HG02870 (cell line): ENCODE data around the gene PAXIP1.

Experiments
- ATAC-seq: cut with Tn5 transposase; IDR thresholded peaks from one replicate; pipeline ENCODE4 v1.9.1; 2021; ENCODE audit warnings: mild to moderate bottlenecking, moderate library complexity; ENCODE audit not compliant: unreplicated experiment

Gene PAXIP1

DNA sequence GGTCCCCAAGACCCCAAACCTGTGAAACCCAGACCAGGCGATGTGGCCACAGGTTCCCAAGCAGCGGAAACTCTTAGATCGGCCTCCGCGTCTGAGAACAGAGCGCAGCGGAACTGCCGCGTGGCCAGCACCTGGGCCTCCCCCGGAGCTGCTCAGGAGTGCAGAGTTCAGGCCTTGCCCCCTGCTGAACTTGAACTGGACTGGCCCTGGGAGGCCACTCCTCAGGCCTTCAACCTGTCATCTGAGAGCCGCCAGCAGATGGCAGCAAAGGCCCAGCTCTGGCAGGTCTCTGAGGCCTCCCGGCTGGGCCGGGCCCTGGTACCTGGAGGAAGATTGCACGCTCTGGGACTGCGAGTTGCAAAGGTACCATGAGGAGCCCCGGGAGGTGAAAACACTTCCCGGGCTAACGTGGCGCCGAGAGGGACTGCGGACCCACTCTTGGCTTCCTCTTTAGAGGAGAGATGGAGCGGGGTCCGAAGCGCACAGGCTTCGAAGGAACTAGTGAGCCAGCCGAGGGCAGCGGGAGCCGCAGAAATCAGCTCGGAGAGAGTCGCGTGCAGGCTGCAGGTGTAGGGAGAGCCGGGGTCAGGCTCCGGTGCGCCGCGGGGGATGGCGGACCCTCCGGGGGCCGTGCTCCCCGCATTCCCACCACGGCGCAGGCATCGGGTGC lies 89.2 kb downstream of the PAXIP1 start:
- peak; percentile 95 for ATAC-seq

DNA sequence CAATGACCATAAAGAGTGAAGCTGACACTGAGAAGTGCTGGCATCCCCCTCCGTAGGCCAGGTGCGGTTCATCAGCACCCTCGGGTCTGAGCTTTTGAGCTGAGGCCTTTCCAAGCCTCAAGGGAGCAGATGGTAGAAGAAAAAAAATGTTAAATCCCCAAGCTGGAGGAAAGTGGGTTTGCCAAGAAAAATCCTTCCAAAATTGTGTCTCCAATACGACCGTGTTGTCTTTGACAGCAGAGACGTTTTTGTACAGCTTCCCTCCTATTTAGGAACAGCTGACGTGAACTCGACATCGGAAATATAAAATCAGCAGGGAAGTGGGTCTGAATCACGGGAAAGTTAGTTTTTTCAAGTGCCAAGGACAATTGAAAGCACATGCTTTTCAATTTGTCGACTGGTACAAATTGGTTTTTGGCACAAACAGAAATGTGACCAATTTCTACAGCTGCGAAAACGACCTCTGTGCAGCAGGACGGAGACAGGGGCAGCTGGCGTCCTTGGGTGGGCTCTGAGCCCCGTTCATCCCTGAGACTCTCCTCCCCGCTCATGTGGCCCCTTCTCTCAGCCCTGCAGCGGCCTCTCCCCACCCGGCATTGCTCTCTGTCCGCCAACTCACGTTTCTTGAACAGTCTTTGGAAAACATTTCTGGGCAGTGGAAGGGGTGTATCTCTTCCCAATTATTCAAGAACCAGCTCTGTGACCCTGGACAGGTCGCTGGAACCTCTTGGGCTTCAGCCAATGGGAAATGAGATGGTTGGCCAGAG lies 89.9 kb downstream of the PAXIP1 start:
- no peak for ATAC-seq

DNA sequence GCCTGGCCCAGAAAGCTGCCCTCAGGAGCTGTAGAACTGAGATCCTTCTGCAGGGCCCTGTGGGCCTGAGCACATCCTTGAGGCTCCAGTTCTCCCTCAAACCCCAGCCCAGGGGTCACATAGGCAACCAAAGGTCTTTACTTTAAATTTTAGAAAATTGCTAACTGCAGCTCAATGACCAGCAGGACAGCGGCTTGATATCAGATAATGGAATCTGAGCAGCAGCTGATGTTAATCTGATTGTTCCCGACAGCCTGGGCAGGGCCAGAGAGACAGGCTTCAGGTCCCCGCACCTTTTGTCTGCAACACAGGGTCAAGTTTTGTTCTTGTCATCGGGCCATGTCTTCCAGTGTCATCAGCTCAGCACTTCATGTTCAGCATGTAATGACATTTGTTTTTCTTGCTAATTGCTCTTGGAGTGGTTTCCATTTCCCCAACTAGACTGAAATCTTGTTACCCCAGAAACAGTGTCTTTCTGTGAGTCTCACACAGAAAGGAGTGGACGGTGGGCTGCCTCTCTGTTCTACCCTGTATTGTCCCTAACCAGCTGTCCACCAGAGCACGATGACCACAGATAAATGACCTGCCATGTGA lies 91.0 kb downstream of the PAXIP1 start:
- ATAC-seq, result no peak

GRCh38 chr7:154911411-154911810 lies 91.5 kb downstream of the PAXIP1 start:
- no peak for ATAC-seq

DNA sequence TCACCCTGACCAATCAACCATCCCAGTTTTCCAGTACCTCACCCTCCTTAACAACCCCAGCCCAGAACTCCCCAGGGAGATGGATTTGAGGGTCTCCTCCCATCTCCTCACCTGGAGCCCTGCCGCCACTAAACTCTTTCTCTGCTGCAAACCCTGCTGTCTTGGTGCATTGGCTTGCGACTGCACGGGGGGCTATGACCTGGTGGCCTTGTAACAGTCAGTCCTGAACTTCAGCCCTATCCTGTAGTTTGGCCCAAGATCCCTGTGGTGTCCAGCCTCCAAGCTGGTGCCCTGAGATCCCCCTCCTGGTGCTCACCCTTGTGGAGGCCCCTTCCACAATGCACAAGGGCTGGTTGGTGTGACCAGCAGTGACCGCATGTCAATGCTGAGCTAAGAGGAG lies 91.9 kb downstream of the PAXIP1 start:
- no peak for ATAC-seq

DNA sequence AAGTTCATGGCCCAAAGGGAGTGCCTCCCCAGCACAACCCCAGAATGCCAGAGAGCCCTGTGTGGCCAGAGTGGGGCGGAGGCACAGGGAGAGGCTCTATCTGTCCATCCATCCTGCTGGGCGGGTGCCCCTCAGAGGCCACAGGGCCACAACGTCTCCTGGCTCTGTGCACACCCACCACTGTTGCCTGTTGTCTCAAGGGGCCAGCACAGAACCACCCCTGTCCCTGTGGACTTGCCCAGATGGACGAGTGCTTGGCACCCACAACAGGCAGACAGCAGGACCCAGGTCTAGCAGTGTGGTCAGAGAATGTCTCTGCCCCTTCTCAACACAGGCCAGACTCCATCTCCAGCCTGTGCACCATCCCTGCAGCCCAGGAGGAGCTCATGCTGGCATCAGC lies 92.8 kb downstream of the PAXIP1 start:
- ATAC-seq, result no peak

DNA sequence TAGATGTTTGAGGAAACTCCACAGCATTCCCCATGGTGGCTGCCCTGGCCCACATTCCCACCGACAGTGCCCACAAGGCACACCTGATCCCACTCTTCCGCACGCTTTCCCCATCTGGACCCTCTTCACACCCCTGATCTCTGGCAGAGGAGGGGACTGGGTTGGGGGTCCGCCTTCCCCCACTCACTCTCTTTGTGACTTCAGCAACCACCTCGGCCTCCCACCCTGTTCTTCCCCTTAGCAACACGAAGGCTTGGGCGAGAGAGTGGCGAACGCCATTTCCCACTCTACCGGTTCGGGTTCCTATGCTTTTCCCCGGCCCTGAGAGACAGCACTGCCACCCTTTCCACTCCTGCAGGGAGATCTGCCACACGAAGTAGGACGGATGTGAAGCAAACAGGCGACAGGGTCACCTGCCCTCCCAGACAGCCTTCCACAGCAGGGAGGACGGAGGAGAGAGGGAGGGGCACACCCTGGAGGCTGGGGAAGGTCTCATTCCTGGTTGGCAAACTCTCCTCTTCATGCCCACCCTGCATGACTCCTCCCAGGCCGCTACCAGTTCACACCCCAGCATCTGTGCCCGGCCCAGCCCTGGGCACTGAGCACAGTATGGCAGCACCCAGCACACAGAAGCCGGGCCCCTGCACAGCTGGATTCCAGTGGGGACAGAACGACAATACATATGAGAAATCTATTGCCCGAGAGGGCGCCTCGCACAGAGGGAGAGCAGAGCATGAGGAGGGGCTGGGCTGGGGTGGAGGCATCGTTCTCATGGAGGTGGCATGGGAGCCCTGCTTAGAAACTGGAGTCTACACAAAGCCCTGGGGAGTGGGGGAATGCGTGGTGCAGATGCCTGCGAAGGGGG lies 93.5 kb downstream of the PAXIP1 start:
- no peak for ATAC-seq

DNA sequence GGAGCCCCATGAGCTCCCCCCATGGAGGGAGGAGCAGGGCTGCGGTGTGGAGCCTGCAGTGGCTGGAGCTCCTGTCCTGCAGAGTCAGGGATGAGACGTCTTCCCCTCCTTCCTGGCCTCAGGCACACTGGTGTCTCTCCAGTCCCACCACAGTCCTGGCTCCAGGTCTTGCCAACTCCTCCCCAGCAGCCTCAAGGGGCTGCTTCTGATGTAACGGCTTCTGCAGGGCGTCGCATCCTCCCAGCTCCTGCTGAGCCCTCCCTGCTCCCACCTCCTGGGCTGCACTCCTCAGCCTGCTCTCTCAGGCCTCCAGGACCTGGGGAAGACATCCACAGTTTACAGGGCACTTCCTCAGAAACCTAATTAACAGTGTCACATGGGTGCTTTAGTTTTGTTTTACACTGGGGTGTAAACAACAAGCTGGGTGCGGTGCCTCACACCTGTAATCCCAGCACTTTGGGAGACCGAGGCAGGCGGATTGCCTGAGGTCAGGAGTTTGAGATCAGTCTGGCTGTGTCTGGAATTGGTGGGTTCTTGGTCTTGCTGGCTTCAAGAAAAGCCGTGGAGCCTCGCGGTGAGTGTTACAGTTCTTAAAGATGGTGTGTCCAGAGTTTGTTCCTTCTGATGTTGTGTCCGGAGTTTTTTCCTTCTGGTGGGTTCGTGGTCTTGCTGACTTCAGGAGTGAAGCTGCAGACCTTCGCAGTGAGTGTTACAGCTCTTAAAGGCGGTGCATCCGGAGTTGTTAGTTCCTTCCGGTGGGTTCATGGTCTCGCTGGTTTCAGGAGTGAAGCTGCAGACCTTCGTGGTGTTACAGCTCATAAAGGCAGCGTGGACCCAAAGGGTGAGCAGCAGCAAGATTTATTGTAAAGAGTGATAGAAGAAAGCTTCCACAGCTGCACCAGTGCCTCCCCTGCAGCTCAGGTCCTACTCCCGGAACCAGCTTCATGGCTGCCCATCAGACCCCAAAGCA lies 95.0 kb downstream of the PAXIP1 start:
- no peak for ATAC-seq

DNA sequence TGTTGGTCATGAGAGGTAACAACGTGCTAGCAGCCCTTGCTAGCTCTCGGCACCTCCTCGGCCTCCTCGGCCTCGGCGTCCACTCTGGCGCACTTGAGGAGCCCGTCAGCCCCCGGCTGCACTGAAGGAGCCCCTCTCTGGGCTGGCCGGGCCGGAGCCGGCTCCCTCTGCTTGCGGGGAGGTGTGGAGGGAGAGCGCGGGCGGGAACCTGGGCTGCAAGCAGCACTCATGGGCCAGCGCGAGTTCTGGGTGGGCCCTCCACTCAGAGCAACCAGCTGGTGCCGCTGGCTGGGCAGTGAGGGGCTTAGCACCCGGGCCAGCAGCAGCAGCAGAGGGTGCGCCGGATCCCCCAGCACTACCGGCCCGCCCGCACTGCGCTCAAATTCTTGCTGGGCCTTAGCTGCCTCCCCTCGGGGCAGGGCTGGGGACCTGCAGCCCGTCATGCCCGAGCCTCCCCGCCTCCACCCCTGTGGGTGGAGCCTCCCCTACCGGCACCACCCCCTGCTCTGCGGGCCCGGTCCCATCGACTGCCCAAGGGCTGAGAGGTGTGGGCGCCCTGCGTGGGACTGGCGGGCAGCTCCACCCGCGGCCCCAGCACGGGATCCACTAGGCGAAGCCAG lies 96.1 kb downstream of the PAXIP1 start:
- ATAC-seq, result no peak

GRCh38 chr7:154906201-154906600 lies 96.7 kb downstream of the PAXIP1 start:
- ATAC-seq, result no peak

GRCh38 chr7:154905615-154906014 lies 97.3 kb downstream of the PAXIP1 start:
- ATAC-seq, result no peak

GRCh38 chr7:154905146-154905545 lies 97.8 kb downstream of the PAXIP1 start:
- ATAC-seq, result no peak

DNA sequence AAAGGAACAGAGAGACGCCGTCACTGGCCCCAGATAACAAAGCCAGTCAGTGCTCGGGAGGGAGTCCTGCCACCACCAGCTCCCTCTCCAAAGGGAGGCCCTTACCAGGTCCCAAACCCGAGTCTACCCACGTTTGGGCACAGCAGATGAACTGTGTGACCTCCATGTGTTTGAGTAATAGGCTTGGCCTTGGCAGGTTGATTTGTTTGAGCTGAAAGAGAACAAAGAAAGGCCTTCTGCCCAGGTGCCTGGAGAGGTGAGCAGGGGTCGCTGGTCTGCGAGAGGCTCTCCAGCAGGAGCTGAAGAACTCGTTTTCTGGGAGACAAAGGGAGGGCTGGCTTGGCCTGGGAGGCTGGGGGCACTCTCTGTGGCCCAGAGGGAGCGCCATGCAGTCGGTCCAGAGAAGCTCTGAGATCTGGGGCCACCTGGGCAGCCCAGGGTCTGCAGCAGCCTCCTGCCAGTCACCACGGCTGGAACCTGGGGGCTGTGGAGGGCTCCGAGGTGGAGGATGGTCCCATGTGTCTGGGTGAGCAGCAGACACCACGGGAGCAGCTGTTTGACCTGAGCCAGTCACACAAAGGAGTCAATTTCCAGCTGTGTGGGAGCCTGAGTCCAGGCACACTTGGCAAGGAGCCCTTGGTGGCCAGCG lies 99.7 kb downstream of the PAXIP1 start:
- no peak for ATAC-seq

DNA sequence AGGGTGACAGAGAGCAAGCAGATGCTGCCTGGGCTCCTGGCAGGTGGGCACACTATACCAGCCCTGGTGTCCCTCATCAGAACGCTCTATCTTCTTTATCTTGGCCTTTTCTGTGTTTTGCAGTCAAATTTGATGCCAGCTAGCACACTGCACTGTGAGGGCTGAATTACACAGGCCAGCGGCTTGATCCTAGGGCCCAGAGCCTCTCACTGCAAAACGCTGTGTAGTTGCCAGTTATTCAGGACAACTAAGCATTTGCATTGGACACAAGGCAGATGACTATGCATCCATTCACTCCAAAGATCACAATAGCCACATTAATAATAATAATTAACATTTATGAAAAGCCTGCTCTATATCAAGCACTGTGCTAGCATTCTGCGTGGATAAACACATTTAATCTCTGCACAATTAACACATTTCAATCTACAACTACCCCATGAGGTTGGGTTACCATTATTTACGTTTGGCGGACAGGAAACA lies 100.3 kb downstream of the PAXIP1 start:
- ATAC-seq, result no peak

GRCh38 chr7:154899862-154900261 lies 103.1 kb downstream of the PAXIP1 start:
- ATAC-seq, result no peak

DNA sequence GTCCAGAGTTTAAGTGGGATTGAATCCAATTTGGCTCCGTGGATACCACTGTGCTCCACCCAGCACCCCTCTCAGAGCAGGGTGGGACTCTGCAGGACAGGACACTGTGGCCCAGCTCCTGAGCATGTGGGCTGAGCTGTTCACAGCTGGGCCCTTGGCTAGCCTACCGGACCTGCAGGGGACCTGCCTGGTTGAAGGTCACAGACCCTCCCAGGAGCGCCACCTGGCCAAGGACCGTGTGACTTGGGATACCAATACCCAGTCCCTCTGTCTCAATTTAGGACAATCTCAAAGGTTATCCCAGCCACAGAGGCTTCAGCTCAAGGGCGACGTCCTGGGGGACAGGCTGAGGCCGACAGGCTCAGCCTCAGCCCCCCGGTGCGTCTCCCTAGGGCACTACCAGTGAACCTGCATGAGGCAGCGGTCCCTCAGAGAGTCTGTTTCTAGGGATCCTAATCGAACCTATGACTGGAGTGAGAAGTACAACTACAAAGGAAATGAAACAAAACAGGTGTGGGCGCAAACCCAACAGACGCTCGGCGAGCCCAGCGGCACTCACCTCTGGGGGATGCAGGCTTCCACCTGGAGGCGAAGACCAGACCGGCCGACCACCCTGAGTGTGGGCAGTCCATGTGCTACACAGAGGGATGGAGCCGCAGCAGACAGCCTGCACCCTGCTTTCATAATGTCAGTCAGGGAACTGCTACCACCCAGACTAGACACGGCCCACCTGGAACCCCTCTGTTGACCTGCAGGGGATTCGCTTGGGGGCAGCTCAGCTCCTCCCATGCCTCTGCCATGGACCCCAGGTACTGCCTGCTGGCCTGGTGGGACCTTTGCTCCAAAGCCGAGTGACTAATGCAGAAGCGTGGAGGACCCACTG lies 103.7 kb downstream of the PAXIP1 start:
- no peak for ATAC-seq

GRCh38 chr7:154896076-154896475 lies 106.8 kb downstream of the PAXIP1 start:
- ATAC-seq, result no peak
